ENCODE measurements around the gene BARX1. TPM values are rescaled to one million over a fixed set of nuclear protein-coding genes. Genes with fewer than 3 reads are reported as not detected.

BARX1 gene
- total and polyA plus RNA-seq, 9 of the 15 experiments (the other 6 are each of a cell fraction or from before 2014, with no cell fraction given), result 0.11 to 0.14 TPM; not detected in 7

- no peak overlapping the region for H2AFZ ChIP-seq (ENCODE audit: low read depth, low read length)
- H3K9me1 ChIP-seq (ENCODE audit: control insufficient read depth, insufficient read depth, low read length), result no peaks in the 10 kb centered on the region
- intact Hi-C loops (cut with micrococcal nuclease), result no loop called here
- TF ChIP-seq ZFP91 (CRISPR knock-in tag; IDR thresholded peaks at IDR 0.05) (no peak), HMGN3 (IDR thresholded peaks at IDR 0.05; ENCODE audit: borderline replicate concordance, extremely low read depth, insufficient read length, low read depth, low read length) (no peak), ZNF316 (IDR thresholded peaks at IDR 0.05) (no peak), ZNF586 (CRISPR knock-in tag; conservative IDR thresholded peaks at IDR 0.05) (no peak), TEAD2 (tag; IDR thresholded peaks at IDR 0.05) (no peak), XRCC4 (IDR thresholded peaks at IDR 0.05; ENCODE audit: extremely low read depth, insufficient read depth, insufficient read length) (no peak), SRSF1 (IDR thresholded peaks at IDR 0.05; ENCODE audit: low read depth, low read length) (no peak), DEAF1 (CRISPR knock-in tag; IDR thresholded peaks at IDR 0.05) (no peak), KDM5B (IDR thresholded peaks at IDR 0.05; ENCODE audit: insufficient replicate concordance, low read depth, low read length) (no peak), NUFIP1 (IDR thresholded peaks at IDR 0.05; ENCODE audit: partially characterized antibody) (no peak)
- POLR2A ChIA-PET, result interaction anchor here (1.0 kb wide), 1 partner anchor 26 kb away, joined by 7 read pairs; no protein-coding TSS in a partner anchor
- no peak overlapping the region for H3K4me3 ChIP-seq
- H3K4me2 ChIP-seq (ENCODE audit: insufficient read depth, low read length), result no peak overlapping the region
- BruUV-seq (replicated peaks), result no TSS peak
- in situ Hi-C loops (cut with MboI), result no loop called here
- H3K27ac ChIP-seq (ENCODE audit: extremely low read depth, low read depth, low read length), result no peak overlapping the region
- no peak overlapping the region for H3K9ac ChIP-seq (ENCODE audit: insufficient read depth in 1 of 2, low read depth in 2 of 2, low read length in 2 of 2)
- H3K27me3 ChIP-seq (ENCODE audit: control insufficient read depth in 2 of 2, insufficient read depth in 2 of 2, low read length in 2 of 2), result peaks cover 2 to 54% of the 10 kb centered on the region in 2 experiments; a peak in 3 of 5 replicates
- no peak for FAIRE-seq
- CTCF ChIA-PET (ENCODE audit: low intra/inter-chr PET ratio), result no interaction called here
- DNase-seq (ENCODE audit: extremely low read depth in 1 of 4, low spot score in 3 of 4), result no peak
- no peaks in the 10 kb centered on the region; a peak in 1 of 5 replicates for H3K4me1 ChIP-seq (replicated peaks in 1 of 2; ENCODE audit: control insufficient read depth in 2 of 2, insufficient read depth in 2 of 2, low read length in 2 of 2)
- no peaks in the 10 kb centered on the region for H4K20me1 ChIP-seq (replicated peaks; ENCODE audit: control insufficient read depth, insufficient read depth, low read length)
- ATAC-seq, result no peak
- H3K79me2 ChIP-seq (ENCODE audit: control insufficient read depth, insufficient read depth, low read length), result no peaks in the 10 kb centered on the region
- H3K36me3 ChIP-seq (ENCODE audit: control insufficient read depth, insufficient read depth, low read length), result no peaks in the 10 kb centered on the region
- no peaks in the 10 kb centered on the region for H3K9me3 ChIP-seq (replicated peaks; ENCODE audit: control insufficient read depth, insufficient read depth, low read depth, low read length)
- WGBS (ENCODE audit: insufficient coverage, low coverage, missing lambda C conversion rate), result 0% methylated on average over 11 of the region's 11 CpGs
Measured at GRCh38 chr9:93902051-93902779, 52.9 kb downstream of the BARX1 start.

Other genes with a start within 250 kb of the BARX1 start
- 4.9 and 5.3 TPM in 2 replicates for gene PTPDC1, start 129.1 kb upstream of the BARX1 start, total RNA-seq (2014; rRNA removed)
- 8.1 and 8.2 TPM in 2 replicates for gene PTPDC1, start 129.1 kb upstream of the BARX1 start, total RNA-seq (2014; rRNA removed; fragmentation: Illumina TruSeq; extraction: Trizol)
- 6.7 and 6.9 TPM in 2 replicates for gene PTPDC1, start 129.1 kb upstream of the BARX1 start, total RNA-seq (2015; rRNA removed; fragmentation: Illumina TruSeq; extraction: Trizol)
- 5.5 and 5.7 TPM in 2 replicates for gene PTPDC1, start 129.1 kb upstream of the BARX1 start, total RNA-seq (2021)
- 7.4 and 7.6 TPM in 2 replicates for gene PTPDC1, start 129.1 kb upstream of the BARX1 start, polyA plus RNA-seq (2011; rRNA removed)
- gene PTPDC1, start 129.1 kb upstream of the BARX1 start, polyA plus RNA-seq (2014; fragmentation: Illumina TruSeq; extraction: Trizol), result 5.0 and 5.5 TPM in 2 replicates
- gene PTPDC1, start 129.1 kb upstream of the BARX1 start, polyA plus RNA-seq (2014; fragmentation: Nextera tagmentation; extraction: Ambion mirVana), result 1 to 10 TPM; 1.1 to 1.9 TPM
- gene PTPDC1, start 129.1 kb upstream of the BARX1 start, polyA plus RNA-seq (2014; rRNA removed), result 5.7 and 6.5 TPM in 2 replicates